ENCODE measurements around the gene BAZ1B.
"Not testable (repeated sequence)": the region's sequence is repeated elsewhere in the genome, so short reads cannot be mapped to it uniquely, and the experiment has no call there.

BAZ1B gene

GRCh38 chr7:73541722-73542121, 19.6 kb upstream of the BAZ1B start:
- no peak for DNase-seq

GRCh38 chr7:73539709-73540108, 17.6 kb upstream of the BAZ1B start:
- DNase-seq: no peak

- DNase-seq: not testable (repeated sequence)
These were observed 16.4 kb upstream of the BAZ1B start for GRCh38 chr7:73538510-73538909.

- no peak for DNase-seq
These were observed 15.0 kb upstream of the BAZ1B start for GRCh38 chr7:73537051-73537450.

- DNase-seq: no peak
These were observed 14.4 kb upstream of the BAZ1B start for GRCh38 chr7:73536479-73536878.

GRCh38 chr7:73535918-73536317, 13.8 kb upstream of the BAZ1B start:
- not testable (repeated sequence) for DNase-seq

- no peak for DNase-seq
These were observed 11.6 kb upstream of the BAZ1B start for GRCh38 chr7:73533742-73534141.

GRCh38 chr7:73532224-73532623, 10.1 kb upstream of the BAZ1B start:
- DNase-seq: no peak

GRCh38 chr7:73530800-73531199, 8.7 kb upstream of the BAZ1B start:
- DNase-seq: no peak

GRCh38 chr7:73526896-73527821, 5.1 kb upstream of the BAZ1B start:
- no peak for DNase-seq

GRCh38 chr7:73526158-73526494, 4.0 kb upstream of the BAZ1B start:
- not testable (repeated sequence) for DNase-seq

- no peak for DNase-seq
These were observed 423 bp downstream of the BAZ1B start for GRCh38 chr7:73521636-73522104.

- peak in 1 of 5 donors; percentile 17 for DNase-seq
These were observed 1.1 kb downstream of the BAZ1B start for GRCh38 chr7:73520673-73521635.

GRCh38 chr7:73519867-73520672, 2.0 kb downstream of the BAZ1B start:
- DNase-seq: peak in 2 of 5 donors; percentile 21 to 29

- no peak for DNase-seq
These were observed 3.6 kb downstream of the BAZ1B start for GRCh38 chr7:73518470-73518869.

GRCh38 chr7:73517241-73517995, 4.7 kb downstream of the BAZ1B start:
- DNase-seq: no peak

- DNase-seq: no peak
These were observed 6.9 kb downstream of the BAZ1B start for GRCh38 chr7:73515178-73515577.

GRCh38 chr7:73512018-73512780, 9.9 kb downstream of the BAZ1B start:
- no peak for DNase-seq

- DNase-seq: no peak
These were observed 12.6 kb downstream of the BAZ1B start for GRCh38 chr7:73509463-73509862.

GRCh38 chr7:73507556-73507955, 14.5 kb downstream of the BAZ1B start:
- no peak for DNase-seq

GRCh38 chr7:73504920-73505319, 17.2 kb downstream of the BAZ1B start:
- no peak for DNase-seq
